Activated naive CD8-positive, alpha-beta T cell treated with anti-CD3 and anti-CD28 coated beads, Interleukin-2, amount 10 ng/mL, durations not matched to agents 7 days and 5 days (primary cell): ENCODE measurements around the gene PGBD5. TPM values are rescaled to one million over a fixed set of nuclear protein-coding genes. Genes with fewer than 3 reads are reported as not detected.
"Not testable (repeated sequence)": the region's sequence is repeated elsewhere in the genome, so short reads cannot be mapped to it uniquely, and the experiment has no call there.

Experiments
- ATAC-seq: fragments of 150-1000 bp; cut with Tn5 transposase; one replicate; pipeline ENCODE4 v1.10.0; 2021; ENCODE audit warnings: low read depth, moderate library complexity
- POLR2A ChIA-PET: fragments of 350-600 bp; sonication (Branson Sonifier 250); formaldehyde crosslinking; loops from one replicate; lab custom pipeline; 2021; ENCODE audit warnings: antibody characterized with exemption; lab: Charles Lee
- DNase-seq: peaks from one replicate; pipeline ENCODE4 v3.0.0; 2021
- H3K27ac Mint-ChIP-seq: one replicate; pipeline ENCODE4 v1.8.0; 2022; ENCODE audit warnings: mild to moderate bottlenecking, mixed read lengths
- H3K27me3 Mint-ChIP-seq: one replicate; pipeline ENCODE4 v1.8.0; 2022; ENCODE audit warnings: mild to moderate bottlenecking, moderate library complexity, mixed read lengths
- H3K36me3 Mint-ChIP-seq: one replicate; pipeline ENCODE4 v1.8.0; 2021; ENCODE audit warnings: mild to moderate bottlenecking, mixed read lengths
- H3K4me1 Mint-ChIP-seq: one replicate; pipeline ENCODE4 v1.8.0; 2021; ENCODE audit warnings: mixed read lengths
- H3K4me3 Mint-ChIP-seq: one replicate; pipeline ENCODE4 v1.8.0; 2022; ENCODE audit warnings: mild to moderate bottlenecking, moderate library complexity, mixed read lengths
- H3K9me3 Mint-ChIP-seq: one replicate; pipeline ENCODE4 v1.8.0; 2021; ENCODE audit warnings: mixed read lengths
- total RNA-seq, 2 experiments: library from RNA; stranded (reverse); gene quantifications; one replicate each; pipeline ENCODE4 v1.2.3, GENCODE V29; 2021

The PGBD5 gene
- total RNA-seq, 2 experiments from 2014 or later, result not detected

- H3K27me3 Mint-ChIP-seq, result peaks cover 46% of the 10 kb centered on the region
- H3K4me3 Mint-ChIP-seq, H3K36me3 Mint-ChIP-seq, H3K9me3 Mint-ChIP-seq, POLR2A ChIA-PET, ATAC-seq, DNase-seq, H3K27ac Mint-ChIP-seq: not testable (repeated sequence)
- H3K4me1 Mint-ChIP-seq, result peaks cover 15% of the 10 kb centered on the region
Measured at GRCh38 chr1:230420372-230420771, 5.8 kb downstream of the PGBD5 start.

- H3K36me3 Mint-ChIP-seq, result no peaks in the 10 kb centered on the region
- no peaks in the 10 kb centered on the region for H3K9me3 Mint-ChIP-seq
- no peak for DNase-seq
- H3K27me3 Mint-ChIP-seq, result peaks cover 15% of the 10 kb centered on the region
- H3K4me1 Mint-ChIP-seq, result peaks cover 2% of the 10 kb centered on the region
- H3K27ac Mint-ChIP-seq, result no peak overlapping the region
- H3K4me3 Mint-ChIP-seq, result no peak overlapping the region
- POLR2A ChIA-PET, result no interaction called here
- no peak for ATAC-seq
Measured at GRCh38 chr1:230416430-230416829, 9.7 kb downstream of the PGBD5 start.

GRCh38 chr1:230415405-230416132, 10.6 kb downstream of the PGBD5 start:
- POLR2A ChIA-PET, result no interaction called here
- H3K36me3 Mint-ChIP-seq, result no peaks in the 10 kb centered on the region
- H3K27me3 Mint-ChIP-seq, result peaks cover 17% of the 10 kb centered on the region
- no peaks in the 10 kb centered on the region for H3K4me1 Mint-ChIP-seq
- H3K4me3 Mint-ChIP-seq, result no peak overlapping the region
- no peak for ATAC-seq
- H3K9me3 Mint-ChIP-seq, result no peaks in the 10 kb centered on the region
- H3K27ac Mint-ChIP-seq, result no peak overlapping the region
- DNase-seq, result no peak

GRCh38 chr1:230414694-230415093, 11.4 kb downstream of the PGBD5 start:
- H3K27me3 Mint-ChIP-seq, result peaks cover 21% of the 10 kb centered on the region
- H3K27ac Mint-ChIP-seq, result no peak overlapping the region
- ATAC-seq (no peak), DNase-seq (no peak)
- H3K4me1 Mint-ChIP-seq, result no peaks in the 10 kb centered on the region
- POLR2A ChIA-PET, result no interaction called here
- H3K9me3 Mint-ChIP-seq, result no peaks in the 10 kb centered on the region
- H3K4me3 Mint-ChIP-seq, result no peak overlapping the region
- H3K36me3 Mint-ChIP-seq, result no peaks in the 10 kb centered on the region

- ATAC-seq (no peak), DNase-seq (no peak)
- peaks cover 23% of the 10 kb centered on the region for H3K27me3 Mint-ChIP-seq
- no peaks in the 10 kb centered on the region for H3K36me3 Mint-ChIP-seq
- H3K9me3 Mint-ChIP-seq, result no peaks in the 10 kb centered on the region
- POLR2A ChIA-PET, result no interaction called here
- no peaks in the 10 kb centered on the region for H3K4me1 Mint-ChIP-seq
- no peak overlapping the region for H3K27ac Mint-ChIP-seq
- no peak overlapping the region for H3K4me3 Mint-ChIP-seq
Measured at GRCh38 chr1:230414102-230414501, 12.0 kb downstream of the PGBD5 start.

- no peaks in the 10 kb centered on the region for H3K36me3 Mint-ChIP-seq
- no peaks in the 10 kb centered on the region for H3K9me3 Mint-ChIP-seq
- POLR2A ChIA-PET, result no interaction called here
- no peak overlapping the region for H3K27ac Mint-ChIP-seq
- peaks cover 26% of the 10 kb centered on the region for H3K27me3 Mint-ChIP-seq
- H3K4me1 Mint-ChIP-seq, result no peaks in the 10 kb centered on the region
- DNase-seq (no peak), ATAC-seq (no peak)
- no peak overlapping the region for H3K4me3 Mint-ChIP-seq
Measured at GRCh38 chr1:230413061-230413460, 13.1 kb downstream of the PGBD5 start.

- Mint-ChIP-seq H3K27me3 (peaks cover 21% of the 10 kb centered on the region), H3K4me3 (no peak overlapping the region), H3K9me3 (no peaks in the 10 kb centered on the region), H3K36me3 (no peaks in the 10 kb centered on the region), H3K4me1 (no peaks in the 10 kb centered on the region), H3K27ac (no peak overlapping the region)
- ATAC-seq (no peak), DNase-seq (no peak)
- POLR2A ChIA-PET, result no interaction called here
Measured at GRCh38 chr1:230408971-230409370, 17.2 kb downstream of the PGBD5 start.

- no peaks in the 10 kb centered on the region for H3K36me3 Mint-ChIP-seq
- peaks cover 19% of the 10 kb centered on the region for H3K27me3 Mint-ChIP-seq
- H3K27ac Mint-ChIP-seq, result no peak overlapping the region
- POLR2A ChIA-PET, result no interaction called here
- DNase-seq, result no peak
- H3K9me3 Mint-ChIP-seq, result no peaks in the 10 kb centered on the region
- no peaks in the 10 kb centered on the region for H3K4me1 Mint-ChIP-seq
- ATAC-seq, result no peak
- no peak overlapping the region for H3K4me3 Mint-ChIP-seq
Measured at GRCh38 chr1:230407351-230407750, 18.8 kb downstream of the PGBD5 start.

GRCh38 chr1:230406727-230407126, 19.4 kb downstream of the PGBD5 start:
- H3K36me3 Mint-ChIP-seq, H3K4me3 Mint-ChIP-seq, H3K27ac Mint-ChIP-seq, H3K4me1 Mint-ChIP-seq, ATAC-seq, POLR2A ChIA-PET, DNase-seq, H3K9me3 Mint-ChIP-seq: not testable (repeated sequence)
- H3K27me3 Mint-ChIP-seq, result peaks cover 19% of the 10 kb centered on the region

- DNase-seq (no peak), ATAC-seq (no peak)
- Mint-ChIP-seq H3K36me3 (no peaks in the 10 kb centered on the region), H3K27ac (no peak overlapping the region), H3K4me3 (no peak overlapping the region), H3K9me3 (no peaks in the 10 kb centered on the region), H3K27me3 (peaks cover 6% of the 10 kb centered on the region), H3K4me1 (no peaks in the 10 kb centered on the region)
- POLR2A ChIA-PET, result no interaction called here
Measured at GRCh38 chr1:230403442-230403841, 22.7 kb downstream of the PGBD5 start.

- Mint-ChIP-seq H3K9me3 (no peaks in the 10 kb centered on the region), H3K36me3 (no peaks in the 10 kb centered on the region), H3K4me3 (no peak overlapping the region), H3K27me3 (peaks cover 6% of the 10 kb centered on the region), H3K27ac (no peak overlapping the region), H3K4me1 (no peaks in the 10 kb centered on the region)
- POLR2A ChIA-PET, result no interaction called here
- no peak for ATAC-seq
- no peak for DNase-seq
Measured at GRCh38 chr1:230401763-230402294, 24.3 kb downstream of the PGBD5 start.

GRCh38 chr1:230401101-230401500, 25.0 kb downstream of the PGBD5 start:
- no peak for DNase-seq
- H3K36me3 Mint-ChIP-seq, result no peaks in the 10 kb centered on the region

GRCh38 chr1:230400007-230400344, 26.2 kb downstream of the PGBD5 start:
- Mint-ChIP-seq H3K4me3 (no peak overlapping the region), H3K4me1 (no peaks in the 10 kb centered on the region), H3K36me3 (no peaks in the 10 kb centered on the region), H3K27me3 (peaks cover 6% of the 10 kb centered on the region), H3K9me3 (no peaks in the 10 kb centered on the region), H3K27ac (no peak overlapping the region)
- ATAC-seq, result no peak
- no peak for DNase-seq
- POLR2A ChIA-PET, result no interaction called here

More at GRCh38 chr1:230401101-230401500, 25.0 kb downstream of the PGBD5 start:
- H3K4me3 Mint-ChIP-seq, result no peak overlapping the region
- H3K9me3 Mint-ChIP-seq, result no peaks in the 10 kb centered on the region
- ATAC-seq, result no peak
- H3K27ac Mint-ChIP-seq, result no peak overlapping the region
- H3K27me3 Mint-ChIP-seq, result peaks cover 6% of the 10 kb centered on the region
- H3K4me1 Mint-ChIP-seq, result no peaks in the 10 kb centered on the region
- POLR2A ChIA-PET, result no interaction called here

GRCh38 chr1:230399321-230400006, 26.7 kb downstream of the PGBD5 start:
- no peak overlapping the region for H3K27ac Mint-ChIP-seq
- ATAC-seq, result no peak

More at GRCh38 chr1:230399321-230400006, 26.7 kb downstream of the PGBD5 start:
- Mint-ChIP-seq H3K36me3 (no peaks in the 10 kb centered on the region), H3K4me3 (no peak overlapping the region), H3K9me3 (no peaks in the 10 kb centered on the region), H3K4me1 (no peaks in the 10 kb centered on the region), H3K27me3 (peaks cover 6% of the 10 kb centered on the region)
- no peak for DNase-seq
- POLR2A ChIA-PET, result no interaction called here
